AG09309 (cell line): Measurements from ENCODE around the gene ATP6V0C.
A peak's percentile ranks its signal among the peaks of the same experiment; 100 is the strongest.
"Not testable (repeated sequence)": the region's sequence is repeated elsewhere in the genome, so short reads cannot be mapped to it uniquely, and the experiment has no call there.

ENCODE experiments used
- DNase-seq: peaks from one replicate; pipeline ENCODE4 v3.0.0-alpha.2; 2010; ENCODE audit warnings: low read depth
- H3K4me3 ChIP-seq: 2 replicates; pipeline ENCODE4 v1.5.1; 2011; ENCODE audit warnings: mild to moderate bottlenecking, low read depth, low read length, moderate library complexity; ENCODE audit not compliant: control insufficient read depth
- TF ChIP-seq, protein P1 (sequence below): IDR thresholded peaks from 2 replicates; pipeline ENCODE4 v1.5.1; 2011; ENCODE audit warnings: mild to moderate bottlenecking, low read depth, low read length, inconsistent platforms; ENCODE audit not compliant: insufficient read depth, control insufficient read depth; ENCODE audit errors: missing control alignments

Gene ATP6V0C

DNA sequence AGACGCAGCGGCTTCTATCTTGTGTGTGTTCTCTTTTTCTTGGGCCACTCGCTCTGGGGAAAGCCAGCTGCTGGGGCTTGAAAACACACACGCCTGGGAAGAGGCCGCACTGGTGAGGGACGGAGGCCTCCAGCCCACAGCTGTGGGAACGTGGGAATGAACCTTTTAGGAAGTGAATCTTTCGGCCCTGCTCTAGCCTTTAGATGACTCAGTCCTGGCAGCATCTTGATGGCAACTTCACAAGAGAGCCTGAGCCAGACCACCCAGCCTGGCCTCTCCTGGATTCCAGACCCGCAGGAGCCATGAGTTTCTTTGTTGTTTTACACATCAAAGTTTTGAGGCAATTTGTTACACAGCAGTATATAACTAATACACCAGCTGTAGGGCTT, 21.9 kb downstream of the ATP6V0C start:
- H3K4me3 ChIP-seq, result no peak overlapping the region
- DNase-seq, result peak; percentile 55
- TF ChIP-seq, protein P1, sequence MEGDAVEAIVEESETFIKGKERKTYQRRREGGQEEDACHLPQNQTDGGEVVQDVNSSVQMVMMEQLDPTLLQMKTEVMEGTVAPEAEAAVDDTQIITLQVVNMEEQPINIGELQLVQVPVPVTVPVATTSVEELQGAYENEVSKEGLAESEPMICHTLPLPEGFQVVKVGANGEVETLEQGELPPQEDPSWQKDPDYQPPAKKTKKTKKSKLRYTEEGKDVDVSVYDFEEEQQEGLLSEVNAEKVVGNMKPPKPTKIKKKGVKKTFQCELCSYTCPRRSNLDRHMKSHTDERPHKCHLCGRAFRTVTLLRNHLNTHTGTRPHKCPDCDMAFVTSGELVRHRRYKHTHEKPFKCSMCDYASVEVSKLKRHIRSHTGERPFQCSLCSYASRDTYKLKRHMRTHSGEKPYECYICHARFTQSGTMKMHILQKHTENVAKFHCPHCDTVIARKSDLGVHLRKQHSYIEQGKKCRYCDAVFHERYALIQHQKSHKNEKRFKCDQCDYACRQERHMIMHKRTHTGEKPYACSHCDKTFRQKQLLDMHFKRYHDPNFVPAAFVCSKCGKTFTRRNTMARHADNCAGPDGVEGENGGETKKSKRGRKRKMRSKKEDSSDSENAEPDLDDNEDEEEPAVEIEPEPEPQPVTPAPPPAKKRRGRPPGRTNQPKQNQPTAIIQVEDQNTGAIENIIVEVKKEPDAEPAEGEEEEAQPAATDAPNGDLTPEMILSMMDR, result no peak

DNA sequence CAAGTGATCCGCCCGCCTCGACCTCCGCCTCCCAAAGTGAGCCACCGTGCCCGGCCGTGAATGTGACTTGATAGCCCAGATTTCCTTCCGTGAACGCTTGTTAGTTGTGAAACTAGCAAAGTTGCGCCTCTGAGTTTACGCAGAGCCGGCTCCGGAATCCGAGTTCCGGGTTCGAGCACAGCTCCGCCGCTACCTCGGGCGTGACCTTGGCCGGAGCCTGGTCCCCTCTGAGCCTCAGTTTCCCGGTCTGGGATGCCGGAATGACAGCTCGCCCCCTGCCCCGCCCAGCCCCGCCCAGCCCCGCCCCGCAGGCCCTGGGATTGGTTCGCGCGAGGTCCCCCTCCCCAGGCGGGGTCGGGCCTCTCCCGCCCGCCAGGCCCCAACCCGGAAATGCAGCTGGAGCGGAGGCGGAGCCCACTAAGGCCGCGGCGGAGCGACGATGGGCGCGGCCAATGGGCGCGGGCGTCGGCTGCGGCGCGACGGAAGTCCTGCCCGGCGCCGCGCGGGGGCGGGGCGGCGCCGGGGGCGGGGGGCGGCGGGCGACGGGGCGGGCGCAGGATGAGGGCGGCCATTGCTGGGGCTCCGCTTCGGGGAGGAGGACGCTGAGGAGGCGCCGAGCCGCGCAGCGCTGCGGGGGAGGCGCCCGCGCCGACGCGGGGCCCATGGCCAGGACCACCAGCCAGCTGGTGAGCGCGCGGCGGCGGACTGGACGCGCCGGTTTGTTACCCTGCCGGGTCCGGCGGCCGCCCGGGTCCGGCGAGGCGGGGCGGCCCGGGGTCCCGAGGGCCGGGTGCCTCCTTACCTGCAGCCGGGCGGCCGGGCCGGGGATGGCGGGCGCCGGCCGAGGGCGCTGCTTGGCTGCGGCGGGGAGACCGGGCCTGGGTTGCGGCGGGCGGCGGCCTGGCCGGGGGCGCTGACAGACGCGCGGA, 24.0 kb downstream of the ATP6V0C start, which contains the start of gene PDPK1:
TSS of gene PDPK1 (plus strand) at position 571 of the 929 bp plus-strand sequence. CDS start at position 663, 92 bp downstream.
- peak; percentile 54 for DNase-seq
- TF ChIP-seq, protein P1, result no peak
- H3K4me3 ChIP-seq, result peak within 1 kb of the TSS; percentile 61

DNA sequence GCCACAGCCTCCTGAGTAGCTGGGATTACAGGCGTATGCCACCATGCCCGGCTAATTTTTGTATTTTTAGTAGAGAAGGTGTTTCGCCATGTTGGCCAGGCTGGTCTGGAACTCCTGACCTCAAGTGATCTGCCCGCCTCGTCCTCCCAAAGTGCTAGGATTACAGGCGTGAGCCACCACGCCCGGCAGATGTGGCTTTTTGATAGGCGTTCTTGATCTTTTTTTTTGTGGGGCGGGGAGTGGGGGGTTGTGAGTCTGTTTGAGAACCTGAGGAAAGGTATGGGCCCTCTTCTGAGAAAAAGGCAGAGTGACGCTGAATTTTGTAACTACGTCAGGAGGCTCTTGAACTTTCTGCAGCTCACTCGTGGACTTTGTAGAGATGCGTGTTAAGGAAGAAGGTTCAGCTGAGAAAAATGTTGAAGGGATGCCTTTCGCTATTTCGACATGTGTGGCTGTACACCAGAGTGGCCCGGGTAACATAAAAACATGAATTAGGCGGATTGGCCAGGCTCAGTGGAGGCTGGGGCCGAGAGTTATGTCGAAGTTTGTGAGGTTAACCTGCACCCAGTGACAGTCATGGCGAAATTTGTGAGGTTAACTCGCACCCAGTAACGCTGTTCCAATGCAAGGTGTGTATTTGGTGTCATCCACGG, 25.6 kb downstream of the ATP6V0C start:
- H3K4me3 ChIP-seq, result not testable (repeated sequence)

DNA sequence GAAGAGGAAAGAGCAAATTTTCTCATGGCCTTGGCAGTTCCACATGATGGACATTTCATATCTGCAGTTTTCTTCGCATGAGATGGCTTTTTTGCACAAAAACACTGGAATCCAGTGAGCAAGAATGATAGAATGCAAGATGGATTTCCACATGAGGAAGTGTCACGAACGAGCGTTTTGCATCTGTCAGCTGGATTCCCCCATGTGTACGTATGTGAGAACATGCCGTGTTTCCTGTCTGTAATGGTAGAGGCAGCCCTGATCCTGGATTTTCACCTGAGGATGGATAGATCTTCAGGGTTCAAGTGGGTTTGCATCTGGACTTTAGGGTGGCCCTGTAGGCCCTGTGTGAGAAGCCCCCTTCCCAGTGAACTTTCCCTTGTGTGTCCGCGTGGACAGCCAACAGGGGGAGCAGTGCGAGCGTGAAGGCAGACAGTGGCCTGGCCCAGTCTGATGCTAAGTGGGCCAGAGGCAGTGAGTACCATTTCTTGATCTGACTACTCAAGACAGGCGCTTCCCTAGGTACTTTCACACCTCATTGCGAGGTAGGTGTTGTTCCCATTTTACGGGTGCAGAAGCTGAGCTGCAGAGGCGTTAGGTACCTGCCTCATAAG, 26.2 kb downstream of the ATP6V0C start:
- TF ChIP-seq, protein P1, result peak; percentile 38
- not testable (repeated sequence) for H3K4me3 ChIP-seq, DNase-seq

More for the DNA sequence above, 25.6 kb downstream of the ATP6V0C start:
- not testable (repeated sequence) for DNase-seq

DNA sequence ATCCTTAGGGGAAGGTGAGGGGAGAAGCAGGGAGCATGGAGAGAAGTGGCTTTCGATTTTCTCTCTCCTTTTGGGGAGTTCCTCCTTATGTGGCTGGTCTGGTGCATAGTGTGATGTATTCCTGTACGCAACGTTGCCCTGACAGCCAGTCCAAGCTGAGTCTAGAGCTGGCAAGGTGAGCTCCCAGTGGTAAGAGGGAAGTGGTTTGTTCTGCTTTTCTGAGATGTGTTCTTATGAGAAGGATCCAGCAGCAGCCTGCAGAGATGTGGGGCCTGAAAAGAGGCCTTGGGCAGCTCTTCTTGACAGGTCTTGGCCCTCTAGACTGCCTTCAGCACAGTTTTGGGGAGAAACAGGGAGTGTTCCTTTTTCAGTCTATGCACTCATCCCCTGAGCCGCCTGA, 27.2 kb downstream of the ATP6V0C start:
- not testable (repeated sequence) for DNase-seq, H3K4me3 ChIP-seq

DNA sequence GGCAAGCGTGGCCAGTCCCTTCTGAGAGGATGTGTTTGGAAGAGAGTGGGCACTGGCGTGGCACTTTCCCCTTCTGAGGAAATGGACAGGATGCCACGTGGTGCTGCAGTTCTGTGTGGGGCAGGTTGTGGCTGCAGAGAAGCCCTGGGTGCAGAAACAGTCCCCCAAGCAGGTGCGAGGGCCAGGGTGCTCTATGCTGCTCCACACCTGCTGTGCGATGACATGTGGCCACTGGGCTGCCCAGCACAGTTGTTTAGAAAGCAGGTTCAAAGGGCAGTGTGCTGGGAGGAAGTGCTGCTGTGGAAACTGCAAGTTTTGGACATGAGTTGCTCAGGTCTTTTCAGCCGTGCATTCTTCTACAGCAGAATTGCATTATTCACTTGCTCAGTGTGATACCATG, 27.7 kb downstream of the ATP6V0C start:
- H3K4me3 ChIP-seq, DNase-seq: not testable (repeated sequence)

DNA sequence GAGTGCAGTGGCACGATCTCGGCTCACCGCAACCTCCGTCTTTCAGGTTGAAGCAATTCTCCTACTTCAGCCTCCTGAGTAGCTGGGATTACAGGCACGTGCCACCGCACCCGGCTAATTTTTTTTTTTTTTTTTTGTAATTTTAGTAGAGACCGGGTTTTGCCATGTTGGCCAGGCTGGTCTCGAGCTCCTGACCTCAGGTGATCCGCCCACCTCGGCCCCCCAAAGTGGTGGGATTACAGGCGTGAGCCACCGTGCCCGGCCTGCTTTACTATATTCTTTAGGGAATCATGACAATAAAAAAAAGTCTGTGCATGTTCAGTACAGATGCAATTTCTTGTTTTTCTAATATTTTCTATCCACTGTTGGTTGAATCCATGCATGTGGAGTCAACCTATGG, 30.0 kb downstream of the ATP6V0C start:
- not testable (repeated sequence) for DNase-seq, H3K4me3 ChIP-seq

DNA sequence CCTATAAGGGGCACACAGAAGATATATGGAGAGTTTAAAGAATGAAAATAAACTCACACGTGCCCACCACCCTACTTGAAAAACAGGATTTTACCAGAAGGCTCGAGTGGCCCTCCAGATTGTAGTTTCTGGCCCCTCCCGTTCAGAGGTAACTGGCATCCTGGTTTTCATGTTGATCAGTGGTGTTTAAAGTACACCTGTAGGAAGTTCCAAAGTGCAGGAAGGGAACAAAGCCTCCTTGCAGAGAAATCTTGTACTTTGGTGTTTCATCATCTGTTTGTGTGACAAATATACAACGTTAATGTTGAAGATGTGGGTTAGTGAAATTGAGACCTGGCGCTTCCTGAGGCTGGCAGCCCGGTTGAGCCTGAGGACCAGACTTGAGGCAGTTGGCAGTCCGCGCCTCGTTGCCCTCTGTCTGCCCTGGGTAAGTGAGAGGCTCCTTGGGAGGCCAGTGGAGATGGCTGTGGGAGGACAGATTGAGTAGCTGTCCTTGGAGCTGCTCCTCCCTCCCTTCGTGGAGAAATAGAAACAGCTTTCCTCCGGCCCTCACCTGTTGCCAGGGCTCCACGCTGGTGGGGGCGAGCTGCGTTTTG, 36.6 kb downstream of the ATP6V0C start:
- H3K4me3 ChIP-seq, DNase-seq: not testable (repeated sequence)

DNA sequence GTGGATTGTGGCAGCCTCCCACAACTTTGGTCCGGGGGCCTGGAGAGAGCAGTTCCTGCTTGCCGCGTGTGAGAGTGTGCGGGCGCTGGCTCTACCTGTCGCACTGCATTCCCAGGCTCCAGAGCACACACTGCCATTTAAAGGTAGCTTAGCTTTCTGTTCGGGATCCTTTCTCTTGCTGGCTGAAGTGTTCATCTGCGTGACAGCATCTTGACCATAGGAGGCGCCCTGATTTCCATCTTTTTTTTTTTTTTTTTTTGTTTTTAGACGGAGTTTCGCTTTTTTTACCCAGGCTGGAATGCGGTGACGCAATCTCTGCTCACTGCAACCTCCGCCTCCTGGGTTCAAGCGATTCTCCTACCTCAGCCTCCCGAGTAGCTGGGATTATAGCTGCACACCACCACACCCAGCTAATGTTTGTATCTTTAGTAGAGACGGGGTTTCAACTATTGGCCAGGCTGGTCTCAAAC, 37.7 kb downstream of the ATP6V0C start:
- DNase-seq, H3K4me3 ChIP-seq: not testable (repeated sequence)
- TF ChIP-seq, protein P1, result peak; percentile 6

DNA sequence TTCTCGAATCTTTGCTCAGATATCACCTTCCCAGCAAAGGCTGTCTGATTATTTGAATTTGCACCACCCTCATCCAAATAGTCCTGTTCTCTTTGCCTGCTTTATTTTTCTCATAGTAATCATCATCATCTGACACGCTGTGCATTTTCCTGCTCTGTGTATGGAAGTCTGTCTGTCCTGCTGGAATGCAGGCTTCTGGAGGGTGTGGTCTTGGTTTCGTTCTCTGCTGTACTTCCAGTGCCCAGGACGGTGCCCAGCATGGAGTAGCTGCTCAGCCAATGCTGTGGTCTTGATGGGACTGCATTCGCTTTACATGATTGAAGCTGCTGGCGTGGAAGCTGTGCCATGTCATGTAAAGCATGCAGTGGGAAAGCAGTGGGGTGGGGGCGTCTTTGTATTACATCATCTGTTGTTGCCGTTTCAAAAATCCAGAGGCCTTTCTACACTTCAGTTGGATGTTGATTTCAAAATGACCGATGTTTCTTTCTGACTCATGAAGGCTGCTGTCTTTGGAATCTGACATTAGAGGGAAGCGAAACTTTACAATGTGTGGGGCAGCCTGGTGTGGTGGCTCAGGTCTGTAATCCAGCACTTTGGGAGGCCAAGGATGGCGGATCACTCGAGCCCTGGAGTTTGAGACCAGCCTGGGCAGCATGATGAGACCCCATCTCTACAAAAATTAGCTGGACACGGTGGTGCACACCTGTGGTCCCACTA, 41.1 kb downstream of the ATP6V0C start:
- not testable (repeated sequence) for H3K4me3 ChIP-seq, DNase-seq

DNA sequence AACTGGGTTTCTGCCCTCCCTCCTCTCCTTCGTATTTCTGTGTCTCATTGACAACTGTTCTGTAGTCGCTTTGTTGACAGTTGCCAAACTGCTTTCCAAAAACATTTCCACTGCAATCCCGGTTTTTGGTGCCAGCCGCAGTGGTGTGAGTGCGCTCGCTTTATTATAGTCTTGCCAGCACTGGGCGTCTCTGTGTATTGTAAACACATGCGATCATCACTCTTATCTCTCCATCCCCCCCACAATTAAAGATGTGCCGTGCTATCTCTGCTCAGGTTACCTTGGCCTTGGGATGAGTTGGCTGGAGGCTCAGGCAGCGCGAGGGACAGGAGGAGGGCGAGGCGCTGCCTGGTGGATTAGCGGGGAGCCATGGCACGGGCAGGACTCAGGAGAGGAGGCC, 43.4 kb downstream of the ATP6V0C start:
- not testable (repeated sequence) for H3K4me3 ChIP-seq, DNase-seq

DNA sequence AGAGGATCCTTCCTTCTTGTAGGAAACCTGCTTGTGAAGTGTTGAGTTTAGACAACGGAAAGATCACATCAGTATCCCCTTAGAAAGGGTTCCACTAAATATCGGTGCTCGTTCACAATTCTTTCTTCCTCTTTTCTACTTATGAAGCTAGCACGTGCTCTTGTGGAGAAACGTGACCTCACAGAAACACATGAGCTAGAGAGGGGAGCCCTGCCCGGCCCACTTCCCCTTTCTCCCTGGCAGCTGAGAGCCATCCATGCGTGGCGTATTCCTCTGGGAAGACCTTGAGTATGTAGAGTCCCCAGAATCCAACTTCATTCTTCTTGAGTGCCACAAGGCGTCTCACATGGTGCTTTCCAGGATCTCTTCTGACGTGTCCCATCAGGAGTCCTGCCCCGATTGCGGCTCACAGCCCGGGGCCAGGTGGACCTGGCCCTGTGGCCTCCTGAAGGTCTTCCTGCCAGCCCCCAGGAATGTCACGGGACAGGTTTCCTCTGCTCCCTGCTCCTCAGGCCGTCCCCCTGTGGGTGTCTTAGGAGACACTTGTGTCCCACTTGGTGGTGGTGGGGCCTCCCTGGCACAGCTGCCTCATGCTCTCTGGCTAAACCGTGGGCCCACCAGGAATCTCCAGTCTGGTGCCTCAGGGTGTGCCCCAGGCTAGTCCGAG, 46.5 kb downstream of the ATP6V0C start:
- DNase-seq, H3K4me3 ChIP-seq: not testable (repeated sequence)
